ENCODE measurements around the gene C6orf62.
"Not testable (repeated sequence)": the region's sequence is repeated elsewhere in the genome, so short reads cannot be mapped to it uniquely, and the experiment has no call there.

The C6orf62 gene

DNA sequence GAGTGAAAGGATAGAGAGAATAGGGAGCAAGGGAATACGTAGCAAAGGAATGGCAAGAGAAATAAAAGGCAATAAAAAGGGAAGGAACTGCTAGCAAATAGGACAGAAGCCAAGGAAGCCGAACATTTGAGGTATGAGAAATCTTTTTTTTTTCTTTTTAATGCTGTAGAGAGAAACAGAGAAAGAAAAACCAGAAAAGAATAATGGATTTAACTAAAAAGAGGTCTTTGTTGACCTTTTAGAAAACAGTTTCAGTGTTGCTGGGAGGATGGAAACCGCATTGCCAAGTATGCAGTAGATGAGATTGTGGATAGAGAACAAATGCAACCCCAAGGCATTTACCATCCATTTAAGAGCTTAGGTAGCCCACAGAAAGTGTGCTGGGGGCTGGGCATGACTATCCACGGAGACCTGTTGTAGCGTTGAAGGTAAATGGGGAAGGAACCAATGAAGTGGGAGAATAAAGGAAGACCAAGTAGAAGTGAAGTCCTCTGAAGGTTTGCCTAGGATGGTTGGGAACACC, 23.3 kb upstream of the C6orf62 start:
- no peak for DNase-seq

DNA sequence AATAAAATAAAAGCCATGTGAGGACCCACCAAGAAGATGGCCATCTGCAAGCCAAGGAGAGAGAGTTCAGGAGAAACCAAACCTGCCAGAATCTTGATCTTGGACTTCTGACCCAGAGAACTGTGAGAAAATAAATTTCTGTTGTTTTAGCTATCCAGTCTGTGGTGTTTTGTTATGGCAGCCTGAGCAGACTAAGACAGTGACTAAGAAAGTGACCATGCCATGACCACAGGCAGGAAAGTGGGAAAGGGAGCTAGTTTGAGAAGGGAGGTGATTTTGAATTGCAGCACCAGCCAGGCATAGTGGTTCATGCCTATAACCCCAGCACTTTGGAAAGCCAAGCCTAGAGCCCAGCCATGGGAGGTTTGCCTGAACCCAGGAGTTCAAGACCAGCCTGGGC, 21.9 kb upstream of the C6orf62 start:
- no peak for DNase-seq

DNA sequence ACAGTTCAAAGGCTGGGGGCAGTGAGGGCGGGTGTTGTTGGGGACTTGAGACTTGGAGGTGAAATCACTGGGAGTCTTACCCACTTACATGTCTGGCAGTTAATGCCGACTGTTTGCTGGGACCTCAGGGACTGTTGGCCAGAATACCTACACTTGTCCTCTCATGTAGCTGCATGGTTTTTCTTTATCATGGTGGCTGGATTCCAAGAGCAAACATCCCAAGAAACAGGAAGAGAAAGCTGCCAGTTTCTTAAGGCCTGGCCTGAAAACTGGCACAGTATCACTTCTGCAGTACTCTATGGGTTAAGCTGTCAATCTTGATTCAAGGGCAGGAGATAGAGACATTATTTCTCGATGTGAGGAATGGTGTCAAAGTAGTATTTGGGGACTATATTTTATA, 19.8 kb upstream of the C6orf62 start:
- no peak for DNase-seq

DNA sequence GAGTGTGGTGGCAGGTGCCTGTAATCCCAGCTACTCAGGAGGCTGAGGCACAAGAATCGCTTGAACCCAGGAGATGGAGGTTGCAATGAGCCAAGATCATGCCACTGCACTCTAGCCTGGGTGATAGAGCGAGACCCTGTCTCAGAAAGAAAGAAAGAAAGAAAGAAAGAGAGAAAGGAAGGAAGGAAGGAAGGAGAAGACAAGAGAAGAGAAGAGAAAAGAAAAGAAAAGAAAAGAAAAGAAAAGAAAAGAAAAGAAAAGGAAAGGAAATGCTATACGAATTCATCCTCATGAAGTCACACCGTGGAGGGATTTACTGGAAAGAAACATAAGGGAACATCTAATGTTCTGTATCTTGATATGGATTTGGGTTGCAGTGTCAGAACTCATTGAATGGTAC, 15.8 kb upstream of the C6orf62 start:
- not testable (repeated sequence) for DNase-seq

DNA sequence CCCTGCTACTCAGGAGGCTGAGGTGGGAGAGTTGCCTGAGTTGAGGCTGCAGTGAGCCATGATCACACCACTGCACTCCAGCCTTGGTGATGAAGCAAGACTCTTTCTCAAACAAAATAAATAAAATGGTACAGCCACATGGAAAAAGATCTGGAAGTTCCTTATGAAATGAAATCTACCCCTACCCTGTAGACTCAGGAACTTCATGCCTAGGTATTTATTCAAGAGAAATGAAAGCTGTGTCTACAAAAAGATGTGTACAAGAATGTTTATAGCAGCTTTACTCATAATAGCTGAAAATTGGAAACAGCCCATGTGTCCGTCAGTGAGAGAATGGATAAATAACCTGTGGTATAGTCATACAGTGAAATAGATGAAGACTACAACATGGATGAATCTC, 15.2 kb upstream of the C6orf62 start:
- DNase-seq: no peak

DNA sequence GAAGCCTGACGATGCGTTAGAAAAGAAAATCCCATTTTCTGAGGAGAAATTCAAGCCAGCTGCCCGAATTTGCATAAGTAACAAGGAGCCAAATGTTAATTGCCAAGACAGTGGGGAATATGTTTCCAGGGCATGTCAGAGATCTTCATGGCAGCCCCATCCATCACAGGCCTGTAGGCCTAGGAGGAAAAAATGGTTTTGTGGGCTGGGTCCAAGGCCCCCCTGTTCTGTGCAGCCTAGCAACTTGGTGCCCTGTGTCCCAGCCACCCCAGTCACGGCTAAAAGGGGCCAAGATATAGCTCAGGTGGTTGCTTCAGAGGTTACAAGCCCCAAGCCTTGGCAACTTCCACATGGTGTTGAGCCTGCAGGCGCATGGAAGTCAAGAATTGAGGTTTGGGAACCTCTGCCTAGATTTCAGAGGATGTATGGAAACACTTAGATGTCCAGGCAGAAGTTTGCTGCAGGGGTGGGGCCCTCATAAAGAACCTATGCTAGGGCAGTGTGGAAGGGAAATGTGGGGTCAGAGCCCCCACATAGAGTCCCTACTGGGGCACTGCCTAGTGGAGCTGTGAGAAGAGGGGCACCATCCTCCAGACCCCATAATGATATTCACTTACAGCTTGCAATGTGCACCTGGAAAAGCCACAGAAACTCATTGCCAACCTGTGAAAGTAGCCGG, 12.6 kb upstream of the C6orf62 start:
- not testable (repeated sequence) for DNase-seq

DNA sequence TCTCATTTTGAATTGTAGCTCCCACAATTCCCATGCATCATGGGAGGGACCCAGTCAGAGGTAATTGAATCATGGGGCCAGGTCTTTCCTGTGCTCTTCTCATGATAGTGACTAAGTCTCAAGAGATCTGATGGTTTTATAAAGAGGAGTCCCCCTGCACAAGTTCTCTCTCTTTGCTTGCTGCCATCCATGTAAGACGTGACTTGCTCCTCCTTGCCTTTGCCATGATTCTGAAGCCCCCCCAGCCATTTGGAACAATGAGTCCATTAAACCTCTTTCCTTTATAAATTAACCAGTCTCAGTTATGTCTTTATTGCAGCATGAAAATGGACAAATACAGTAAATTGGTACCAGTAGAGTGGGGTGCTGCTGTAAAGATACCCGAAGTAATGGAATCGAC, 11.7 kb upstream of the C6orf62 start:
- DNase-seq: not testable (repeated sequence)

DNA sequence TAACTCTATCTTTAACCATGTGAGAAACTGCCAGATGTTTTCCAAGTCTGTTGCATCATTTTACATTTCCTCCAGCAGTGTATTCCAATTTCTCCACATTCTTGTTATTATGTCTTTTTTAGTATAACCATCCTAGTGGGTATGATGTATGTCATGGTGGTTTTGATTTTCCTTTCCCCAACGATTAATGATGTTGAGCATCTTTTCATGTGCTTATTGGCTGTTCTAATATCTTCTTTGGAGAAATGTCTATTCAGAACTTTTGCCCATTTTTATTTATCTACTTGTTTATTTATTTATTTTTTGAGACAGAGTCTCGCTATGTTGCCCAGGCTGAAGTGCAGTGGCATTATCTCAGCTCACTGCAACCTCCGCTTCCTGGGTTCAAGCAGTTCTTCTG, 4.3 kb upstream of the C6orf62 start:
- DNase-seq: no peak

DNA sequence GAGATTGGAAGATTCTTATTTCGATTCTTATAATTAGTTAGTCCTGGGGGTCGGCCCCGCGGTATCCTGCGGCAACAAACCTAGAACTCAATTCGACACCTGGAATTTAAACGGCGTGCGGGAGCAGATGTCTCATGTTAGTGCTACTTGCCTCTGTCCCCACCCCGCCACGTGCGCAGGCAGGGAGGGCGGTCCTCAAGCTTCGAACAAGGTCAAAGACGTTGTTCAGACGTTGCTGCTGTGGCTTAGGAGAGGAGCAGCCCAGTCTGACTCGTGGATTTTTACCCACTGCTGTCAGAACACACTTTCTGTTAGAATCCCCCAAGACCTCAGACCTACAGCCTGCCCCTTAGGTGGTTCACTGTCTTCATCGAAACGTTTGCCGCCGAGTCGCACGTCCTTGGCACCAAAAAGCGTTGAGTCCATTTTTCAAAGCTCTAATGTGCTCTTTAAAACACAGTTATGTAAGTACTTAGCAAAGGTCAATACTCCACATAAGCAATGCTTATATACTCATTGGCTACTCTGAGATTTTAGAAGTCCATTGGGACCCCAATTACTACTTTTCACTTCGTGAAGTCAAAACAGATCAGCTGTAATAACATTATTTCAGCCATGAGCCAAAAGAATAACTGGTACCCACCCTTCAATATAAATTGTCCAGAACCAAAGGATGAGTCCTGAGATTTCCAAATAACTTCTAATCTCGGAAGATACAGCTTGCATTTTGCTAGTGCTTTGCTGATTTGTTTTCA, 2.7 kb upstream of the C6orf62 start:
- DNase-seq: no peak

DNA sequence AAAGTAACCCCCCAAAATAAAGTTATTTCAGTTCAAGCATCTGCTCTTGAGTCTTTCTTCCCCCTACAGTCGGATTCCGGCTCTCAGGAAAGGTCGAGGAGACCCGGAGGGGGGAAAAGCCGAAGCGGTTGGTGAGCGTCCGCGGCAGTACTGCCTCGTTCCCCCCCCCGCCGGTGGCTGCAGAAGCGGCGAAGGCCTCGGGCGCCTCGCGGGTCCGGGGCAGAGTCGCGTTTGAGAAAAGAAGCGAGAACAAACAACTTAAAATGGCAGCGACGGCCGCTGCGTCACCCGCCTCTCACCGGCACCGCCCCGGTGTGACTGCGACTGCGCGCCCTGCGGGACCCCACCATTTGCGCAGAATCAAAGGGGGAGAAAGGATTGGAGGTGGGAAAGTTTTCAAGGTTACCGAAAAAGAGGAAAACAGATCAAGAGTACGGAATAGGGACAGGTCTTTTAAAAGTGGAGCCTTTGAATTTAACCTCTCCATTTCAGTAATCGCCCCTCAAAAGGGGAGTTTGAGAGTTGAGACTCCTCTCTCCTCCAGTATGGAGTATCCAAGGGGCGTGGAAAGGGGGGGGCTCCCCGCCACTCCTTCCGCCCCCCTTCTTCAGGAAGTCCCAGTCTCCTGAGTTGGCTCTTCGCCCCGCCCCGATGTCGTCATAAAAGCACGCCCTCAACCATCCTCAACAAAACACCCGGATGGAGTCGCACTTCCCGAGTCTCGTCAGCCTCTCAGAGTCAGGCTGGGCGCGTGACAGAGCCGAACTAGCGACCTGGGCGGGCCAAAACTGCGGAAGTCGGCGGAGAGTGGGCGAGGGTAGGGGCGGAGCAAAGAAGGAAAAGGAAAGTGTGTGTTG, 1.9 kb upstream of the C6orf62 start:
- DNase-seq: peak; percentile 94

DNA sequence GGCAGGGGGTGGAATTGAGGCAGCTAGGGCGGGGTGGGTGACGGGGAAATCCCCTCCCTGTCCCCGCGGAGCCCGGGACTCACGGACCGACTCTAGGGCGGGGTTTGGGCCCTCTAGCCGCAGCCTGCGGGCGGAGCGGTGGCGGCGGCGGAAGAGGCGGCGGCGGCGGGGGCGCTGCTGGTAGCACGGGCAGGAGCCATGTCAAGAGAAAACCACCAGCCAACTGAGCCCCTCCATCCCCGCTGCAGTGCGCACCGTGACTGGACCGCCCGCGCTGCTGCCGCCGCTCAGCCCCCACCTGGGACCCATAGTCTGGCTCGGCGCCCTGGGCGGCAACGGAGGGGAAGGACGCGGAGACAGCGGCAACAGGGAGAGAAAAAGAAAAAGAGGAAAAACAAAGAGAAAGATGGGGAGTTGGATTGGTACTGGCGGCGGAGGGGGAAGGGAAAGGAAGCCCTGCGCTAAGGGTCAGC, 1.2 kb upstream of the C6orf62 start:
- no peak for DNase-seq

DNA sequence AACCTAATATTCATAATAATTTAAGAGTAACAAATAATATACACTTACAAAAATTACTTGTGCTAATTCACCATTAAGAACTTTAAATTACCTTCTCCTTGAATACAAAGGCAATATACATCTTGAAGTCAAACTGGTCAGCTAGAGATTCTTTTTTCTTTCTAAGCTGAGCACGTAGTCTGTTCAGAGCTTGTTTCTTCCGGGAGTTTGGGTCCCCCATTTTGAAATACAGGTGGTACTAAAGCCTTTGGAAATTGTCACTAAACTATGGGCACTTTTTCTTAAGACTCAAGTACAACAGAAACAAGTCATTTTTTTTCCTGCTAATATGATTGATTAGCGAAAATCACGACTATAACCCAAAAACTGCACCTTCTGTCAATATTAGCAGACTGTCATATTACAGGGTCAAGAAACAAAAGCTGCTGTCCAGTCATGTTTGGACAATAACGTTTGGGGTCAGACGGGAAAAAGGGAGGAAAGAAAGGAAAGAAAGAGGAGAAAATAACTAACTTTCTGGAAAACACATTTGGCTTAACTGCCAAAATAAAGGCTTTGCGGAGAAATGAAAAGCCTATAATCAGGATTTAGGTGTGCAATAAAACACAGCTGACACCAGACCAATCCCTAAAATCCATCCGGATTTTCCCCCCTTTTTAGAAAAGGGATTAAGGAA, 367 bp downstream of the C6orf62 start:
- DNase-seq: no peak

DNA sequence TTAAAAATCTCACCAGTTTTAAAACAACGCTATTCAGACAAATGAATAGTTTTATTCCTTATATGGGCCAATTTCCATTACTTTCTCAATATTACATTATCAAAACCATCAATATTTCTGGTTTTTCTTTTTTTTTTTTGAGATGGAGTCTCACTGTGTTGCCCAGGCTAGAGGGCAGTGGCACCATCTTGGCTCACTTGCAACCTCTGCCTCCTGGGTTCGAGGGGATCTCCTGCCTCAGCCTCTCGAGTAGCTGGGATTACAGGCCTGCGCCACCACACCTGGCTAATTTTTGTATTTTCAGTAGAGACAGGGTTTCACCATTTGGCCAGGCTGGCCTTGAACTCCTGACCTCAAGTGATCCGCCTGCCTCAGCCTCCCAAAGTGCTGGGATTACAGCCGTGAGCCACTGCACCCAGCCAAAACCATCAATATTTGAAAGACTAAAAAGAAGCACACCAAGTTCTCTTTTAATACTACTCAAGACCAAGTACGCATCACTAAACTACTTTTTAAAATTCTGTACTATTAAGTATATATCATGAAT, 2.3 kb downstream of the C6orf62 start:
- DNase-seq: not testable (repeated sequence)

DNA sequence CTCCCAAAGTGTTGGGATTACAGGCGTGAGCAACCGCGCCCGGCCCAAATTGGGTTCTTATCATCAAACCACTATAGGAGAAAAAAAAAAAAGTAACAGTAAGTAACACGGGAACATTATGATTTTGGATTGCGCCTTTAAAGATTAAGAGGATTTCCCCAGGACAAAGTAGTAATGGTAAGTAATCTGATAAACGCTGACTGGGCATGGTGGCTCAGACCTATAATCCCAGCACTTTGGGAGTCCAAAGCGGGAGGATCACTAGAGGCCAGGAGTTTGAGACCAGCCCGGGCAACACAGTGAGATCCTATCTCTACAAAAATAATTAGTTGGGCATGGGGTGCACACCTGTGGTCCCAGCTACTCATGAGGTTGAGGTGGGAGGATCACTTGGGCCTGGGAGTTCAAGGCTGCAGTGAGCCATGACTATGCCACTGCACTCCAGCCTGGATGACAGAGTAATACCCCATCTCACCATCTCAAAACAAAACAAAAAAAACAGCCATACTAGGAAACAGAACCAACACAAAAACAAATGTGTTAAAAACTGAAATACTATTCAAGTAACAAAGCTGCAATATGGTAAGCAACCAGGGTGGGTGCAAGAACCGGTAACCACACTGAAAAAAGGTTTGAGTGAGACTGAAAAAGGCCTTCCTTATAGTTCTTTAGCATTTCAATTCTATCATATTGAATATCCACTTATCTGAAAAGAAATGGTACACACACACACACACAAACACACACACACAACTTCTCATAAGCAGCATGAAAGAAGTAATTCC, 8.2 kb downstream of the C6orf62 start:
- no peak for DNase-seq

DNA sequence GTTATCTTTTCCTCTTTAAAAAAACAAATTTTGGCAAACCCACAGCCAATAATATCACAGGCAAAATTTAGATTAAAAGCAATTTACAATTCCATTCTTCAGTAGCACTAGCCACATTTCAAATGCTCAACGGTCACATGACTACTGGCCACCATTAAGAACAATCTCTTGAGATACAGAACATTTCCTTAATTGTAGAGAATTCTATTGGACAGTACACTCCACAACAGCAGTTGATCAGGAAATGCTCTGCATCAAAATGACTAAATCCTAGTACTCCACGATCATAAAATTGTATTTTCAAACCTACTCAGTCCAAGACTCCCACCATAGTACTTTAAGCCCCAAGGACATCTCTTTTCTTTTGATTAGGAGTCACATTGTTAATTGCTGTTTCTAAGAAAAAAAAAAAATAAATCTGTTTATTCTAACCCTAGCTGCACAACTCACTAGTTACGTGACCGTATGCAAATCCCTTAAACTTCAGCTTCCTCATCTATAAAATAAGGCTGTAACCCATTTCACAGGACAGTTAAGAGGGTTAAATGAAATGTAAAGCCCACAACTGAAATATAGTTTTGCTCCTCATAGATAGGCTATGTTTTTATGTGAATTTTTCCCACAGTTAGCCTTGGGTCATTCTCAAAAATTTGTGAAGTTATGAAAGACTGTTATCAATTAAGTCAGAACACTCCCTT, 9.8 kb downstream of the C6orf62 start:
- no peak for DNase-seq

DNA sequence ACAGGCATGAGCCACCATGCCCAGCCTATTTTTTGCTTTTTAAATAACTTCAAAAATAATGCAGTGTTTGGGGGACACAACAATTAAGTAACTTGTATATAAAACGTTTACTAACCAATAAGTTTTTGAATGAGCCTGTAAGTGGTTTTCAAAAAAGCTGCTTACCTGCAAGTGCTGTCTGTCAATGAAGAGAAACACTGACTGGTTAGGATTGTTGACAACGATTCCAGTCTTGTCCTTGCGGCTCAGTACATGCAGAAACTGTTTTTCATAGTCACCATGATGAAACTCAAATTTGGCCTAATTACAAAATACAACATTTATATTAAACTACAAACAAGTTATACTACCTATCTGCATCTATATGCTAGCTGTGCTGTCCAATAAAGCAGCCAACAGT, 10.3 kb downstream of the C6orf62 start:
- DNase-seq: no peak

DNA sequence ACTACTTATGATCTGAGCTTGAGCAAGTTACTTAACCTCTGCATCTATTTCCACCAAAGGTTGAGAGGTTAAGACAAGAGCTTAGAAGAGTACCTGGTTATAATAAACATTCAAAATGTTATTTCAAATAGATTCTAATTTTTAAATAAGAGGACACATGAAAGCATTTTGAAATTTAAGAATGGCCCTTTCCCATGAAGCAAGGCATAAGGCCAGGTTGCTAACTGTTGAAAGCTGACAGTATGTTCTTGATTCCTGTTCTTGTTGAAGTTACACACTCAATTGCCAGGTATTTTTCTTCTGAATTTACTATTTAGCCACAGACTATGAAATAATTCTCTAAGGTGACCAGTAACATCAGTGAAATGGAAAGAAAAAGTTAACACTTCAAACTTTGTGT, 14.5 kb downstream of the C6orf62 start:
- no peak for DNase-seq

DNA sequence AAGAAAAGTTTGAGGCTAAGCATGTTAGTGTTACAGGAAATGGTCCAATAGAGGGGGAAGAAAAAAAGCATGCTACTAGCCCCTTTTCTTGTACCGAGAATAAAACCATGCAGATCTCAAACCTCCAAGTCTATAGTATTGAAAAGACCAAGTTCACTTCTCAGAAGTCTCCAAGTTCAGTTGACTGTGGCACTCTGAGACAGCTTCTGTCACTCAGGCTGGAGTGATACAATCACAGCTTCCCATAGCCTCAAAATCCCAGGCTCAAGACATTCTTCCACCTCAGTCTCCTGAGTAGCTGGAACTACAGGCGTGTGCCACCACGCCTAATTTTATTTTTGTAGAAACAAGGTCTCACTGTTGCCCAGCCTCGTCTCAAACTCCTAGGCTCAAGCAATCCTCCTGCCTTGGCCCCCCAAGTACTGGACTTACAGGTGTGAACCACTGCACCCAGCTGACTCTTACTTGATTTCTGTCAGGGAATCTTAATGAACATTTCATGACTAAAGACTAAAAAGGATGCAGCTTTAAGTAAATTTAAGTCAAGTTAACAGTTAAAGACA, 16.2 kb downstream of the C6orf62 start:
- no peak for DNase-seq

DNA sequence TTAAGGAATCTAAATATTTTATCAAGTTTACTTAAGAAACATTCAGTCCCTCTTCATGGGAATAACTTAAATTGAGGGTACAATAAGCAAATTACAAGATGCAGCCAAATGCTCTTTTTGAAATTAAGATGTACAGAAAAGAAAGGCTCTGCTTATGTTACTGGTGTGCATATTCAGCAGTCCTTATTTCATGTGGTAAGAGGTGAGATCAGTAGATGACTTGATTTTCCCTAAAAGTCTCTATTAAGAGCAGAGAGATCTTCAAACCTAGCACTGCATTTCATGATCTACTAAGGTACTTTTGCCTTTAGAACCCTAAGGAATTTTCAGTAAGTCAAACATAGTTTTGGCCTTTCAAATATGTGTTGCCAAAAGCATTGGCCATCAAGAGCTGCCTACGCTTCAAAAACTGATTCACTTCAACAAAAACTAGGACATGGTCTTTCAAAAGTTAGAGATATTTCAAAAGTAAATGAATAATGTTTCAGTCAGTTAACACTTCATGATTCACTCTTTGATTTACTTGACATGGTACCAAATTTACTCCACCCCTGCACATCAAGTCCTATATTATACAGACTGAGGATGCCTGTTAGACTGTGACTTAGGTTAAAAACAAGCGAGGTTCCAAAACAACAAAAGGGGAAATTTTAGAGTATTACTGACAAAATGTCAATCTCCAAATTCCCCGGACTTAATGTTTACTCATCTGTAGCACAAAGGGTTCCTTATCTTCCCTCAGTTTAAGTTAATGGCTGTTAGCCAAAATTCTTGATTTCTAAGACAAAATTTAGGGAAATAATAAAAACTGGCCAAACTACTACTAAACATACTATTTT, 19.2 kb downstream of the C6orf62 start:
- no peak for DNase-seq

DNA sequence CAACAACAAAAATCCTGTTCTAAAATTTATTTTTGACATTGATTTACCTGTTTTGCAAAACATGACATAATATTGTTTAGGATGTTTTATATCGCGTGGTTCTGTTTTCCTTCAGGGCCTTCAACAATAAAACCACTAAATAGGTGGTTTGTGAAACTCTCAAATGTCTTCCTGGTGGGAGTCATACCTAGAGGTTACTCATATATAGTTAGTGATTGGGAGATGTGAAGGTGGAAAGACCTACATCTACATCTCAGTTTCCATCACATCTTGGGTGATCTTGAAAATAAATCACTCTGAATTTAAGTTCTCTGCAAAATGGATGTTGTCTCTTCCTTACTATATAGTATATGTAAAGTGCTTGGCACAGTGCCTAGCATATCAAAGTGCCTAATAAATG, 22.9 kb downstream of the C6orf62 start:
- no peak for DNase-seq
